A549 (cell line): ENCODE data around the gene TRIM27. TPM values are rescaled to one million over a fixed set of nuclear protein-coding genes. Genes with fewer than 3 reads are reported as not detected.

Experiments
- ATAC-seq, 2 experiments: fragments of 200-7000 bp in 1 of 2; fragments of >200 bp in 1 of 2; cut with Nextera tagmentation in 1 of 2; cut with Tn5 transposase in 1 of 2; 3 replicates each; pipeline versions ENCODE4 v1.8.0 to v1.9.1; 2018 to 2020; ENCODE audit warnings: mild to moderate bottlenecking in 1 of 2, moderate library complexity in 1 of 2
- CTCF ChIA-PET: fragments of 300-600 bp; sonication (Branson Sonifier 250); formaldehyde crosslinking; extraction: SDS; loops from one replicate; lab custom pipeline; 2021; ENCODE audit warnings: antibody characterized with exemption, inconsistent platforms; lab: Yijun Ruan, JAX
- POLR2A ChIA-PET: fragments of 350-600 bp; formaldehyde crosslinking; extraction: SDS; loops from one replicate; lab custom pipeline; 2021; ENCODE audit warnings: antibody characterized with exemption, inconsistent platforms; lab: Yijun Ruan, JAX
- DNase-seq, 2 experiments: peaks; one replicate each; pipeline versions ENCODE4 v3.0.0 to v3.0.0-alpha.2; 2011 to 2016; ENCODE audit warnings: low read depth in 1 of 2, low spot score in 1 of 2
- FAIRE-seq: peaks from 2 replicates; lab custom pipeline; 2011; peaks lifted over from hg19 to GRCh38; lab: Jason Lieb, UNC
- H3K27ac ChIP-seq, 2 experiments: fragments of >200 bp; sonication (Bioruptor Twin); formaldehyde crosslinking; 3 replicates each; pipeline ENCODE4 v1.5.1; 2016 to 2017
- H3K4me1 ChIP-seq: fragments of >200 bp; sonication (Bioruptor Twin); formaldehyde crosslinking; 3 replicates; pipeline ENCODE4 v1.6.1; 2016
- H3K4me2 ChIP-seq: fragments of >200 bp; sonication (Bioruptor Twin); formaldehyde crosslinking; 3 replicates; pipeline ENCODE4 v1.6.1; 2016
- H3K4me3 ChIP-seq: fragments of >200 bp; sonication (Bioruptor Twin); formaldehyde crosslinking; 3 replicates; pipeline ENCODE4 v1.5.1; 2016
- H3K9me3 ChIP-seq: fragments of >200 bp; sonication (Bioruptor Twin); formaldehyde crosslinking; 3 replicates; pipeline ENCODE4 v1.6.1; 2016
- CBX2 ChIP-seq: fragments of 200-600 bp; sonication (generic); IDR thresholded peaks from 2 replicates; pipeline ENCODE4 v1.6.1; 2016; ENCODE audit warnings: low read depth, mild to moderate bottlenecking, borderline replicate concordance
- CBX8 ChIP-seq: fragments of 200-600 bp; sonication (generic); IDR thresholded peaks from 2 replicates; pipeline ENCODE4 v1.6.1; 2016
- CEBPB ChIP-seq, 2 experiments: fragments of >200 bp in 1 of 2; sonication (Bioruptor Twin) in 1 of 2; formaldehyde crosslinking in 1 of 2; IDR thresholded peaks; 2 replicates each; pipeline ENCODE4 v1.6.1; 2012 to 2016
- CHD2 ChIP-seq: fragments of 150-350 bp; IDR thresholded peaks from 2 replicates; pipeline ENCODE4 v1.6.1; 2014; ENCODE audit warnings: low read length; ENCODE audit not compliant: partially characterized antibody
- CHD4 ChIP-seq: fragments of 200-600 bp; sonication (generic); IDR thresholded peaks from 2 replicates; pipeline ENCODE4 v1.6.1; 2016; ENCODE audit warnings: antibody characterized with exemption, mild to moderate bottlenecking, borderline replicate concordance
- E2F6 ChIP-seq: IDR thresholded peaks from 2 replicates; pipeline ENCODE4 v1.6.1; 2012; ENCODE audit warnings: low read depth, borderline replicate concordance
- EHMT2 ChIP-seq: fragments of 200-600 bp; sonication (generic); IDR thresholded peaks from 2 replicates; pipeline ENCODE4 v1.6.1; 2016; ENCODE audit warnings: antibody characterized with exemption, low read depth, mild to moderate bottlenecking, moderate library complexity
- EP300 ChIP-seq, 2 experiments: fragments of >200 bp; sonication (Bioruptor Twin); formaldehyde crosslinking; IDR thresholded peaks; 2 replicates in 1 of 2; 3 replicates in 1 of 2; pipeline ENCODE4 v1.6.1; 2016 to 2017
- FOSB ChIP-seq: fragments of 250-450 bp; sonication (Bioruptor Pico); IDR thresholded peaks from 2 replicates; pipeline ENCODE4 v1.5.0; 2020; ENCODE audit warnings: mild to moderate bottlenecking, moderate library complexity
- FOSL2 ChIP-seq, 2 experiments: fragments of 450-650 bp in 1 of 2; fragments of >200 bp in 1 of 2; sonication (Bioruptor Twin) in 1 of 2; formaldehyde crosslinking; IDR thresholded peaks; 2 replicates each; pipeline versions ENCODE4 v1.5.0 to v1.6.1; 2016 to 2020; ENCODE audit warnings: mild to moderate bottlenecking in 1 of 2, moderate library complexity in 1 of 2
- HES2 ChIP-seq: fragments of >200 bp; sonication (Bioruptor Twin); formaldehyde crosslinking; IDR thresholded peaks from 2 replicates; pipeline ENCODE4 v1.6.1; 2016
- HOXB5 ChIP-seq: fragments of 250-450 bp; sonication (Bioruptor Pico); IDR thresholded peaks from 2 replicates; pipeline ENCODE4 v1.5.0; 2020; ENCODE audit warnings: mild to moderate bottlenecking, moderate library complexity
- JUN ChIP-seq, 2 experiments: fragments of >200 bp; sonication (Bioruptor Twin); formaldehyde crosslinking; IDR thresholded peaks; 2 replicates in 1 of 2; 3 replicates in 1 of 2; pipeline ENCODE4 v1.6.1; 2016 to 2017
- KDM5A ChIP-seq: fragments of 200-600 bp; sonication (generic); IDR thresholded peaks from 2 replicates; pipeline ENCODE4 v1.6.1; 2016; ENCODE audit warnings: antibody characterized with exemption, mild to moderate bottlenecking
- MAZ ChIP-seq: fragments of 150-350 bp; IDR thresholded peaks from 2 replicates; pipeline ENCODE4 v1.6.1; 2014; ENCODE audit warnings: antibody characterized with exemption, low read depth, low read length, borderline replicate concordance
- RAD21 ChIP-seq, 2 experiments: fragments of >200 bp in 1 of 2; sonication (Bioruptor Twin) in 1 of 2; formaldehyde crosslinking in 1 of 2; IDR thresholded peaks in 1 of 2; conservative IDR thresholded peaks in 1 of 2; 2 replicates in 1 of 2; 3 replicates in 1 of 2; pipeline ENCODE4 v1.6.1; 2012 to 2018; ENCODE audit warnings: inconsistent platforms in 1 of 2
- RARB ChIP-seq: fragments of 250-450 bp; sonication (Bioruptor Pico); IDR thresholded peaks from 2 replicates; pipeline ENCODE4 v1.8.0; 2021; ENCODE audit warnings: mild to moderate bottlenecking, moderate library complexity
- RCOR1 ChIP-seq: fragments of 150-350 bp; IDR thresholded peaks from 2 replicates; pipeline ENCODE4 v1.6.1; 2014; ENCODE audit warnings: antibody characterized with exemption, low read length, low read depth
- RFX5 ChIP-seq: fragments of 450-650 bp; IDR thresholded peaks from 2 replicates; pipeline ENCODE4 v1.7.1; 2014; ENCODE audit warnings: antibody characterized with exemption, mild to moderate bottlenecking, moderate library complexity
- SMC3 ChIP-seq: fragments of >200 bp; sonication (Bioruptor Twin); formaldehyde crosslinking; IDR thresholded peaks from 3 replicates; pipeline ENCODE4 v1.6.1; 2018; ENCODE audit warnings: inconsistent platforms
- SREBF2 ChIP-seq: fragments of 450-650 bp; IDR thresholded peaks from 2 replicates; pipeline ENCODE4 v1.6.1; 2014; ENCODE audit warnings: mild to moderate bottlenecking, moderate library complexity
- ZC3H11A ChIP-seq: fragments of 450-650 bp; IDR thresholded peaks from 2 replicates; pipeline ENCODE4 v1.6.1; 2014; ENCODE audit warnings: antibody characterized with exemption, mild to moderate bottlenecking
- ZFP36 ChIP-seq: fragments of 450-650 bp; IDR thresholded peaks from 2 replicates; pipeline ENCODE4 v1.6.1; 2014; ENCODE audit warnings: borderline replicate concordance; ENCODE audit not compliant: partially characterized antibody
- ZSCAN20 ChIP-seq: fragments of 250-450 bp; sonication (Bioruptor Pico); IDR thresholded peaks from 2 replicates; pipeline ENCODE4 v1.8.0; 2022; ENCODE audit warnings: mild to moderate bottlenecking, moderate library complexity
- WGBS: methylation state at CpG from one replicate; pipeline ENCODE4 v1.1.6; 2017; ENCODE audit errors: missing lambda C conversion rate; 5-methylcytosine and 5-hydroxymethylcytosine counted together
- polyA plus RNA-seq, 4 experiments: library from polyadenylated mRNA; depleted of rRNA in 3 of 4; stranded (reverse); fragments of >200 nt; fragmentation: RNase III in 1 of 4; extraction: RNeasy Plus Mini Kit Qiagen cat#74134 plus additional on column Dnase treatment in 1 of 4; gene quantifications; 2 replicates in 3 of 4; 3 replicates in 1 of 4; pipeline ENCODE4 v1.2.3, GENCODE V29; 2011 to 2017
- TF ChIP-seq, protein P1 (sequence below): fragments of 250-450 bp; sonication (Bioruptor Pico); IDR thresholded peaks from 2 replicates; pipeline ENCODE4 v1.5.0; 2020; ENCODE audit warnings: low read depth, mild to moderate bottlenecking, moderate library complexity
- TF ChIP-seq, protein P2 (sequence below): IDR thresholded peaks from 2 replicates; pipeline ENCODE4 v1.6.1; 2012
- TF ChIP-seq, protein P3 (sequence below): fragments of >200 bp; sonication (Bioruptor Twin); formaldehyde crosslinking; IDR thresholded peaks from 3 replicates; pipeline ENCODE4 v1.5.1; 2016

Gene TRIM27
- polyA plus RNA-seq, 2 of the 4 experiments (the other 2 are of a cell fraction), result 27.8 to 50.1 TPM

GRCh38 chr6:28941684-28942448 is 18.1 kb upstream of the TRIM27 start:
- Histone ChIP-seq H3K4me1 (peaks cover 9% of the 10 kb centered on the region; the same call in 2 of the 3 replicates), H3K4me2 (peak overlapping the region; percentile 75), H3K27ac (peak overlapping the region in 1 of 2 experiments; percentile 60; a peak in 2 of 6 replicates), H3K9me3 (no peaks in the 10 kb centered on the region), H3K4me3 (peak overlapping the region; percentile 55)
- peak in 1 of 2 experiments; percentile 27; a peak in 3 of 6 replicates for ATAC-seq
- no peak for DNase-seq
- ChIA-PET CTCF (interaction anchor here (1.6 to 2.7 kb wide), 2 partner anchors 19 to 104 kb away, joined by 4 to 14 read pairs; partner anchors contain the start of gene TRIM27), POLR2A (interaction anchor here (1.7 to 2.4 kb wide), 2 partner anchors 43 to 46 kb away, joined by 7 to 10 read pairs; no protein-coding TSS in a partner anchor)
- 7% methylated on average over 13 of the region's 13 CpGs for WGBS
- no peak for TF ChIP-seq RARB (CRISPR knock-in tag)
- TF ChIP-seq ZFP36, result no peak
- TF ChIP-seq SREBF2, result no peak; the same call in none of the 2 replicates
- no peak for TF ChIP-seq CBX8
- no peak for TF ChIP-seq CBX2
- TF ChIP-seq ZSCAN20 (CRISPR knock-in tag), result no peak
- TF ChIP-seq RAD21 (conservative IDR thresholded peaks at IDR 0.05 in 1 of 2, IDR thresholded peaks at IDR 0.05 in 1 of 2), result no peak
- TF ChIP-seq ZC3H11A, result no peak
- no peak for TF ChIP-seq EHMT2
- no peak for TF ChIP-seq FOSB (CRISPR knock-in tag)
- no peak for TF ChIP-seq FOSL2 (IDR thresholded peaks at IDR 0.05)
- TF ChIP-seq FOSL2 (CRISPR knock-in tag; IDR thresholded peaks at IDR 0.05), result no peak
- TF ChIP-seq, protein P1, sequence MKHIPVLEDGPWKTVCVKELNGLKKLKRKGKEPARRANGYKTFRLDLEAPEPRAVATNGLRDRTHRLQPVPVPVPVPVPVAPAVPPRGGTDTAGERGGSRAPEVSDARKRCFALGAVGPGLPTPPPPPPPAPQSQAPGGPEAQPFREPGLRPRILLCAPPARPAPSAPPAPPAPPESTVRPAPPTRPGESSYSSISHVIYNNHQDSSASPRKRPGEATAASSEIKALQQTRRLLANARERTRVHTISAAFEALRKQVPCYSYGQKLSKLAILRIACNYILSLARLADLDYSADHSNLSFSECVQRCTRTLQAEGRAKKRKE (CRISPR knock-in tag), result no peak
- no peak for TF ChIP-seq HES2
- FAIRE-seq, result no peak

GRCh38 chr6:28940858-28941683 is 17.3 kb upstream of the TRIM27 start:
- WGBS, result under 1% methylated on average over 28 of the region's 28 CpGs
- ATAC-seq (peak; percentile 83 to 85), DNase-seq (peak in 1 of 2 experiments; percentile 89), FAIRE-seq (no peak)
- H3K4me1 ChIP-seq, result peaks cover 9% of the 10 kb centered on the region; the same call in 1 of the 3 replicates
- H3K4me2 ChIP-seq, result peak overlapping the region; percentile 75
- H3K9me3 ChIP-seq, result no peaks in the 10 kb centered on the region
- POLR2A ChIA-PET, result interaction anchor here (1.0 to 2.4 kb wide), 5 partner anchors 17 to 103 kb away, joined by 4 to 13 read pairs (median 7); partner anchors contain the start of gene TRIM27
- H3K27ac ChIP-seq, result peak overlapping the region; percentile 81 to 83
- peak overlapping the region; percentile 55 for H3K4me3 ChIP-seq
- CTCF ChIA-PET, result interaction anchor here (0.8 to 2.7 kb wide), 4 partner anchors 18 to 104 kb away, joined by 3 to 14 read pairs (median 6); partner anchors contain the start of gene TRIM27
- TF ChIP-seq FOSL2 (IDR thresholded peaks at IDR 0.05) (no peak), FOSL2 (CRISPR knock-in tag; IDR thresholded peaks at IDR 0.05) (no peak), SREBF2 (peak; percentile 68), CHD2 (no peak), MAZ (no peak), JUN (IDR thresholded peaks at IDR 0.05) (no peak), RAD21 (conservative IDR thresholded peaks at IDR 0.05 in 1 of 2, IDR thresholded peaks at IDR 0.05 in 1 of 2) (no peak), SMC3 (peak; percentile 4; the same call in 1 of the 3 replicates), RCOR1 (no peak), CEBPB (IDR thresholded peaks at IDR 0.05) (0 out of 4 replicates have a peak, but pooled peaks of 1 of the 2 experiments have one; percentile 42), CHD4 (no peak), KDM5A (no peak), RFX5 (no peak), EP300 (IDR thresholded peaks at IDR 0.05) (no peak), HOXB5 (CRISPR knock-in tag) (0 out of 2 replicates have a peak, but pooled peaks have one; percentile 30), E2F6 (no peak), FOSB (CRISPR knock-in tag) (no peak)
- TF ChIP-seq, protein P2, sequence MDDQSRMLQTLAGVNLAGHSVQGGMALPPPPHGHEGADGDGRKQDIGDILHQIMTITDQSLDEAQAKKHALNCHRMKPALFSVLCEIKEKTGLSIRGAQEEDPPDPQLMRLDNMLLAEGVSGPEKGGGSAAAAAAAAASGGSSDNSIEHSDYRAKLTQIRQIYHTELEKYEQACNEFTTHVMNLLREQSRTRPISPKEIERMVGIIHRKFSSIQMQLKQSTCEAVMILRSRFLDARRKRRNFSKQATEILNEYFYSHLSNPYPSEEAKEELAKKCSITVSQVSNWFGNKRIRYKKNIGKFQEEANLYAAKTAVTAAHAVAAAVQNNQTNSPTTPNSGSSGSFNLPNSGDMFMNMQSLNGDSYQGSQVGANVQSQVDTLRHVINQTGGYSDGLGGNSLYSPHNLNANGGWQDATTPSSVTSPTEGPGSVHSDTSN, result no peak
- TF ChIP-seq, protein P3, sequence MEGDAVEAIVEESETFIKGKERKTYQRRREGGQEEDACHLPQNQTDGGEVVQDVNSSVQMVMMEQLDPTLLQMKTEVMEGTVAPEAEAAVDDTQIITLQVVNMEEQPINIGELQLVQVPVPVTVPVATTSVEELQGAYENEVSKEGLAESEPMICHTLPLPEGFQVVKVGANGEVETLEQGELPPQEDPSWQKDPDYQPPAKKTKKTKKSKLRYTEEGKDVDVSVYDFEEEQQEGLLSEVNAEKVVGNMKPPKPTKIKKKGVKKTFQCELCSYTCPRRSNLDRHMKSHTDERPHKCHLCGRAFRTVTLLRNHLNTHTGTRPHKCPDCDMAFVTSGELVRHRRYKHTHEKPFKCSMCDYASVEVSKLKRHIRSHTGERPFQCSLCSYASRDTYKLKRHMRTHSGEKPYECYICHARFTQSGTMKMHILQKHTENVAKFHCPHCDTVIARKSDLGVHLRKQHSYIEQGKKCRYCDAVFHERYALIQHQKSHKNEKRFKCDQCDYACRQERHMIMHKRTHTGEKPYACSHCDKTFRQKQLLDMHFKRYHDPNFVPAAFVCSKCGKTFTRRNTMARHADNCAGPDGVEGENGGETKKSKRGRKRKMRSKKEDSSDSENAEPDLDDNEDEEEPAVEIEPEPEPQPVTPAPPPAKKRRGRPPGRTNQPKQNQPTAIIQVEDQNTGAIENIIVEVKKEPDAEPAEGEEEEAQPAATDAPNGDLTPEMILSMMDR, result no peak
- TF ChIP-seq, protein P1 (CRISPR knock-in tag), result no peak
